Thyroid gland (tissue), 4 donors: Measurements from ENCODE around the gene CUTA. TPM values are rescaled to one million over a fixed set of nuclear protein-coding genes. Genes with fewer than 3 reads are reported as not detected.

Experiments
- DNase-seq, 2 donors: peaks; one replicate each; pipeline ENCODE4 v3.0.0-alpha.2; 2019
- H3K27ac ChIP-seq, 3 donors: fragments of 200-600 bp; sonication (generic); 1 replicate in 2 of 3; 2 replicates in 1 of 3; pipeline ENCODE4 v1.5.1; 2016 to 2019; ENCODE audit warnings: mild to moderate bottlenecking in 1 of 3, moderate library complexity in 1 of 3
- H3K27me3 ChIP-seq: fragments of 200-600 bp; sonication (generic); one replicate; pipeline ENCODE4 v1.5.1; 2019
- H3K36me3 ChIP-seq, 2 donors: fragments of 200-600 bp; sonication (generic); one replicate each; pipeline ENCODE4 v1.5.1; 2016 to 2019
- H3K4me1 ChIP-seq, 2 donors: fragments of 200-600 bp; sonication (generic); one replicate each; pipeline ENCODE4 v1.5.1; 2017 to 2019
- H3K4me3 ChIP-seq, 3 donors: fragments of 200-600 bp; sonication (generic); replicated peaks in 1 of 3; 1 replicate in 2 of 3; 2 replicates in 1 of 3; pipeline ENCODE4 v1.5.1; 2016; ENCODE audit warnings: mild to moderate bottlenecking in 1 of 3
- H3K9me3 ChIP-seq: fragments of 200-600 bp; sonication (generic); one replicate; pipeline ENCODE4 v1.5.1; 2017
- CTCF ChIP-seq, 6 experiments: fragments of 200-600 bp in 3 of 6; fragments of 450-650 bp in 3 of 6; sonication (generic) in 3 of 6; IDR thresholded peaks; one replicate each; pipeline ENCODE4 v1.5.1; 2016 to 2019; ENCODE audit warnings: antibody characterized with exemption in 6 of 6, mild to moderate bottlenecking in 2 of 6, inconsistent platforms in 1 of 6, moderate library complexity in 1 of 6
- POLR2A ChIP-seq, 2 donors: fragments of 450-650 bp; IDR thresholded peaks; one replicate each; pipeline ENCODE4 v1.6.1; 2017; ENCODE audit warnings: antibody characterized with exemption in 2 of 2, mild to moderate bottlenecking in 2 of 2, moderate library complexity in 1 of 2
- WGBS, 2 donors: methylation state at CpG; one replicate each; pipeline ENCODE4 v1.1.5; 2017; 5-methylcytosine and 5-hydroxymethylcytosine counted together
- intact Hi-C: fragments of 100-400 bp; cut with DNase I; formaldehyde crosslinking; loops from one replicate; pipeline ENCODE4 v1.15.1; 2023
- total RNA-seq, 4 donors: library from RNA; depleted of rRNA; stranded (reverse); fragments of >200 nt; gene quantifications; one replicate each; pipeline ENCODE4 v1.2.3, GENCODE V29; 2016

Gene CUTA
- total RNA-seq, 4 donors from 2014 or later: 165 to 296 (median 257) TPM

GRCh38 chr6:33392595-33392948 is 25.3 kb downstream of the CUTA start:
- TF ChIP-seq CTCF (IDR thresholded peaks at IDR 0.05): no peak
- no peak for TF ChIP-seq POLR2A (IDR thresholded peaks at IDR 0.05)
- WGBS, 2 donors: 39 to 42% methylated on average over 5 of the region's 5 CpGs
- no peak for DNase-seq
- Histone ChIP-seq H3K36me3 (no peaks in the 10 kb centered on the region), H3K4me1 (peaks cover 15 to 16% of the 10 kb centered on the region in 2 donors), H3K4me3 (no peak overlapping the region), H3K27ac (no peak overlapping the region), H3K27me3 (no peaks in the 10 kb centered on the region), H3K9me3 (no peaks in the 10 kb centered on the region)
- intact Hi-C loops: no loop called here

GRCh38 chr6:33391922-33392594 is 25.8 kb downstream of the CUTA start:
- Histone ChIP-seq H3K27me3 (no peaks in the 10 kb centered on the region), H3K4me3 (peak overlapping the region in 1 of 3 donors; percentile 34), H3K27ac (peak overlapping the region in 1 of 3 donors; percentile 46), H3K9me3 (no peaks in the 10 kb centered on the region), H3K4me1 (peaks cover 15 to 16% of the 10 kb centered on the region in 2 donors), H3K36me3 (no peaks in the 10 kb centered on the region)
- no peak for DNase-seq
- TF ChIP-seq CTCF (IDR thresholded peaks at IDR 0.05) (no peak), POLR2A (IDR thresholded peaks at IDR 0.05) (no peak)
- intact Hi-C loops: no loop called here
- WGBS, 2 donors: 0% methylated on average over 18 to 25 of the region's 31 CpGs

- Histone ChIP-seq H3K4me1 (peaks cover 15 to 16% of the 10 kb centered on the region in 2 donors), H3K27me3 (no peaks in the 10 kb centered on the region), H3K27ac (peak within 1 kb of the TSS; percentile 87 to 97 (median 96)), H3K4me3 (peak within 1 kb of the TSS in 1 of 3 donors; percentile 34), H3K36me3 (no peaks in the 10 kb centered on the region), H3K9me3 (no peaks in the 10 kb centered on the region)
- peak; percentile 89 to 99 (median 96) for TF ChIP-seq CTCF (IDR thresholded peaks at IDR 0.05)
- no peak for TF ChIP-seq POLR2A (IDR thresholded peaks at IDR 0.05)
- 0 to 2% methylated on average over 22 to 61 of the region's 67 CpGs for WGBS, 2 donors
- intact Hi-C loops: no loop called here
- DNase-seq: peak; percentile 99
Observed at GRCh38 chr6:33391278-33391921, 26.5 kb downstream of the CUTA start, which contains the start of gene KIFC1. KIFC1 (plus strand) TSS chr6:33391823; CDS start chr6:33391986, 163 bp downstream.

GRCh38 chr6:33390767-33391277 is 27.1 kb downstream of the CUTA start:
- Histone ChIP-seq H3K9me3 (no peaks in the 10 kb centered on the region), H3K36me3 (no peaks in the 10 kb centered on the region), H3K27ac (peak overlapping the region; percentile 87 to 97 (median 96)), H3K4me3 (no peak overlapping the region), H3K4me1 (peaks cover 15 to 16% of the 10 kb centered on the region in 2 donors), H3K27me3 (no peaks in the 10 kb centered on the region)
- TF ChIP-seq POLR2A (IDR thresholded peaks at IDR 0.05): peak in 1 of 2 donors; percentile 43
- TF ChIP-seq CTCF (IDR thresholded peaks at IDR 0.05): no peak
- intact Hi-C loops: no loop called here
- no peak for DNase-seq
- 36 to 54% methylated on average over 9 of the region's 9 CpGs for WGBS, 2 donors

- H3K27ac ChIP-seq: peak overlapping the region; percentile 87 to 97 (median 96)
Observed at GRCh38 chr6:33390173-33390572, 27.7 kb downstream of the CUTA start.

More at GRCh38 chr6:33390173-33390572, 27.7 kb downstream of the CUTA start:
- H3K4me1 ChIP-seq: peaks cover 15 to 16% of the 10 kb centered on the region in 2 donors
- no peaks in the 10 kb centered on the region for H3K36me3 ChIP-seq
- DNase-seq: no peak
- WGBS, 2 donors: 90 to 95% methylated on average over 2 of the region's 2 CpGs
- no peaks in the 10 kb centered on the region for H3K27me3 ChIP-seq
- no peak for TF ChIP-seq POLR2A (IDR thresholded peaks at IDR 0.05)
- no peak for TF ChIP-seq CTCF (IDR thresholded peaks at IDR 0.05)
- H3K4me3 ChIP-seq: no peak overlapping the region
- no peaks in the 10 kb centered on the region for H3K9me3 ChIP-seq
- intact Hi-C loops: no loop called here
